Left ventricle myocardium inferior (tissue), 1 donor: Measurements from ENCODE around the gene RFPL3. TPM values are rescaled to one million over a fixed set of nuclear protein-coding genes. Genes with fewer than 3 reads are reported as not detected.

Source experiments
- DNase-seq: peaks from one replicate; pipeline ENCODE4 v3.0.0-alpha.2; 2020
- H3K27ac ChIP-seq: fragments of 200-600 bp; replicated peaks from 2 replicates; pipeline ENCODE4 v1.8.0; 2021
- H3K27me3 ChIP-seq: fragments of 200-600 bp; 2 replicates; pipeline ENCODE4 v1.8.0; 2021; ENCODE audit warnings: low read depth
- H3K36me3 ChIP-seq: fragments of 200-600 bp; 2 replicates; pipeline ENCODE4 v1.8.0; 2021
- H3K4me1 ChIP-seq: fragments of 200-600 bp; 2 replicates; pipeline ENCODE4 v1.8.0; 2021
- H3K4me3 ChIP-seq: fragments of 200-600 bp; 2 replicates; pipeline ENCODE4 v1.8.0; 2021; ENCODE audit warnings: mild to moderate bottlenecking, moderate library complexity
- H3K9me3 ChIP-seq: fragments of 200-600 bp; replicated peaks from 2 replicates; pipeline ENCODE4 v1.8.0; 2021
- CTCF ChIP-seq: fragments of 200-600 bp; IDR thresholded peaks from 2 replicates; pipeline ENCODE4 v1.8.0; 2021; ENCODE audit warnings: antibody characterized with exemption, mild to moderate bottlenecking, borderline replicate concordance
- intact Hi-C: fragments of 100-400 bp; cut with micrococcal nuclease; formaldehyde crosslinking; loops from one replicate; pipeline ENCODE4 v1.11.0; 2022
- total RNA-seq: library from RNA; stranded (reverse); fragmentation: NEBNext Ultra II Directional; extraction: Animal tissue kit (Norgen Biotek cat#: 25700); gene quantifications from one replicate; pipeline ENCODE4 v1.2.1, GENCODE V29; 2021
- donor health status: DM: no; HTN: yes; CAD: no; lungs with severe emphysema.

Gene RFPL3
- total RNA-seq, 1 donor from 2014 or later: not detected

GRCh38 chr22:32378707-32379272 is 21.1 kb downstream of the RFPL3 start:
- H3K27me3 ChIP-seq: no peaks in the 10 kb centered on the region
- no peaks in the 10 kb centered on the region for H3K36me3 ChIP-seq
- H3K4me3 ChIP-seq: no peak overlapping the region
- intact Hi-C loops: no loop called here
- H3K9me3 ChIP-seq: no peaks in the 10 kb centered on the region
- H3K4me1 ChIP-seq: no peaks in the 10 kb centered on the region
- DNase-seq: no peak
- peak; percentile 56 for TF ChIP-seq CTCF
- H3K27ac ChIP-seq: no peak overlapping the region

GRCh38 chr22:32380991-32381390 is 23.3 kb downstream of the RFPL3 start:
- DNase-seq: no peak
- no peak overlapping the region for H3K27ac ChIP-seq
- no peak for TF ChIP-seq CTCF
- H3K36me3 ChIP-seq: peaks cover 1% of the 10 kb centered on the region
- H3K4me3 ChIP-seq: no peak overlapping the region
- no peaks in the 10 kb centered on the region for H3K9me3 ChIP-seq
- H3K4me1 ChIP-seq: no peaks in the 10 kb centered on the region
- H3K27me3 ChIP-seq: no peaks in the 10 kb centered on the region
- intact Hi-C loops: no loop called here

GRCh38 chr22:32385681-32386080 is 28.0 kb downstream of the RFPL3 start:
- H3K9me3 ChIP-seq: no peaks in the 10 kb centered on the region
- no peaks in the 10 kb centered on the region for H3K27me3 ChIP-seq
- no peaks in the 10 kb centered on the region for H3K4me1 ChIP-seq
- no peak for TF ChIP-seq CTCF
- no peak for DNase-seq
- no peak overlapping the region for H3K27ac ChIP-seq
- peaks cover 45% of the 10 kb centered on the region for H3K36me3 ChIP-seq
- no peak overlapping the region for H3K4me3 ChIP-seq
- intact Hi-C loops: no loop called here

GRCh38 chr22:32389685-32390084 is 32.0 kb downstream of the RFPL3 start:
- Histone ChIP-seq H3K27ac (no peak overlapping the region), H3K36me3 (peaks cover 84% of the 10 kb centered on the region), H3K9me3 (no peaks in the 10 kb centered on the region), H3K4me3 (no peak overlapping the region), H3K27me3 (no peaks in the 10 kb centered on the region), H3K4me1 (no peaks in the 10 kb centered on the region)
- no peak for DNase-seq
- intact Hi-C loops: no loop called here
- peak; percentile 49 for TF ChIP-seq CTCF

- no peak for DNase-seq
- Histone ChIP-seq H3K36me3 (peaks cover 99% of the 10 kb centered on the region), H3K27me3 (no peaks in the 10 kb centered on the region), H3K9me3 (no peaks in the 10 kb centered on the region), H3K27ac (no peak overlapping the region), H3K4me1 (no peaks in the 10 kb centered on the region), H3K4me3 (no peak overlapping the region)
- TF ChIP-seq CTCF: no peak
- intact Hi-C loops: no loop called here
Observed at GRCh38 chr22:32395107-32395506, 37.4 kb downstream of the RFPL3 start.
